Colonic mucosa (tissue), 4 donors: ENCODE measurements around the gene RUFY3. TPM values are rescaled to one million over a fixed set of nuclear protein-coding genes. Genes with fewer than 3 reads are reported as not detected.

Experiments
- DNase-seq: peaks from one replicate; pipeline ENCODE4 v3.0.0-alpha.2; 2020
- H3K27ac ChIP-seq: fragments of 200-600 bp; one replicate; pipeline ENCODE4 v1.8.0; 2021
- H3K27me3 ChIP-seq: fragments of 200-600 bp; one replicate; pipeline ENCODE4 v1.8.0; 2021
- H3K36me3 ChIP-seq: fragments of 200-600 bp; one replicate; pipeline ENCODE4 v1.8.0; 2021
- H3K4me1 ChIP-seq: fragments of 200-600 bp; one replicate; pipeline ENCODE4 v1.8.0; 2021; ENCODE audit warnings: mild to moderate bottlenecking
- H3K4me3 ChIP-seq: fragments of 200-600 bp; one replicate; pipeline ENCODE4 v1.8.0; 2021
- H3K9ac ChIP-seq, 2 donors: one replicate each; pipeline ENCODE4 v1.7.0; 2013; ENCODE audit warnings: control low read depth in 2 of 2, low read depth in 2 of 2, low read length in 2 of 2
- H3K9me3 ChIP-seq: fragments of 200-600 bp; one replicate; pipeline ENCODE4 v1.8.0; 2021
- CTCF ChIP-seq: fragments of 200-600 bp; IDR thresholded peaks from one replicate; pipeline ENCODE4 v1.8.0; 2022; ENCODE audit warnings: antibody characterized with exemption, mild to moderate bottlenecking
- intact Hi-C: fragments of 100-400 bp; cut with DNase I; formaldehyde crosslinking; loops from one replicate; pipeline ENCODE4 v1.14.1; 2022
- total RNA-seq, 2 donors: library from RNA; stranded (reverse); fragmentation: NEBNext Ultra II Directional in 1 of 2; extraction: Animal tissue kit (Norgen Biotek cat#: 25700) in 1 of 2; gene quantifications; one replicate each; pipeline ENCODE4 v1.2.1, GENCODE V29; 2021
- donor health status: healthy.
- donor health status: DM: no; HTN: no; CAD: no.
- donor health status: DM: no; HTN: no; CAD: no.

Gene RUFY3
- total RNA-seq, 2 donors from 2014 or later: 28.8 to 29.4 TPM

GRCh38 chr4:70778888-70779422, 57.2 kb downstream of the RUFY3 start:
- H3K36me3 ChIP-seq: no peaks in the 10 kb centered on the region
- DNase-seq: no peak
- no peaks in the 10 kb centered on the region for H3K27me3 ChIP-seq
- H3K9me3 ChIP-seq: no peaks in the 10 kb centered on the region
- no peak overlapping the region for H3K9ac ChIP-seq
- H3K4me3 ChIP-seq: no peak overlapping the region
- intact Hi-C loops: no loop called here
- H3K4me1 ChIP-seq: no peaks in the 10 kb centered on the region
- TF ChIP-seq CTCF: no peak
- H3K27ac ChIP-seq: no peak overlapping the region

- Histone ChIP-seq H3K27ac (no peak overlapping the region), H3K36me3 (no peaks in the 10 kb centered on the region), H3K9me3 (no peaks in the 10 kb centered on the region), H3K9ac (no peak overlapping the region), H3K27me3 (no peaks in the 10 kb centered on the region), H3K4me3 (no peak overlapping the region), H3K4me1 (no peaks in the 10 kb centered on the region)
- TF ChIP-seq CTCF: no peak
- no peak for DNase-seq
- intact Hi-C loops: no loop called here
These were observed 61.3 kb downstream of the RUFY3 start for GRCh38 chr4:70783096-70783495.

GRCh38 chr4:70787496-70787895, 65.7 kb downstream of the RUFY3 start:
- no peaks in the 10 kb centered on the region for H3K36me3 ChIP-seq
- no peaks in the 10 kb centered on the region for H3K27me3 ChIP-seq
- intact Hi-C loops: no loop called here
- H3K9me3 ChIP-seq: no peaks in the 10 kb centered on the region
- no peak overlapping the region for H3K4me3 ChIP-seq
- no peaks in the 10 kb centered on the region for H3K4me1 ChIP-seq
- no peak for TF ChIP-seq CTCF
- H3K27ac ChIP-seq: no peak overlapping the region
- no peak overlapping the region for H3K9ac ChIP-seq
- no peak for DNase-seq

- TF ChIP-seq CTCF: no peak
- intact Hi-C loops: no loop called here
- DNase-seq: no peak
These were observed 67.0 kb downstream of the RUFY3 start for GRCh38 chr4:70788733-70789132.

GRCh38 chr4:70793626-70794025, 71.9 kb downstream of the RUFY3 start:
- H3K9me3 ChIP-seq: no peaks in the 10 kb centered on the region
- no peak overlapping the region for H3K9ac ChIP-seq
- DNase-seq: no peak
- H3K4me1 ChIP-seq: no peaks in the 10 kb centered on the region
- no peak for TF ChIP-seq CTCF
- no peak overlapping the region for H3K4me3 ChIP-seq
- H3K36me3 ChIP-seq: no peaks in the 10 kb centered on the region
- no peaks in the 10 kb centered on the region for H3K27me3 ChIP-seq
- intact Hi-C loops: no loop called here
- no peak overlapping the region for H3K27ac ChIP-seq

More at GRCh38 chr4:70788733-70789132, 67.0 kb downstream of the RUFY3 start:
- Histone ChIP-seq H3K9ac (no peak overlapping the region), H3K4me1 (no peaks in the 10 kb centered on the region), H3K27ac (no peak overlapping the region), H3K36me3 (no peaks in the 10 kb centered on the region), H3K4me3 (no peak overlapping the region), H3K27me3 (no peaks in the 10 kb centered on the region), H3K9me3 (no peaks in the 10 kb centered on the region)
